RWPE1 (cell line): Measurements from ENCODE around the gene PRKCH.
A peak's percentile ranks its signal among the peaks of the same experiment; 100 is the strongest.
"Not testable (repeated sequence)": the region's sequence is repeated elsewhere in the genome, so short reads cannot be mapped to it uniquely, and the experiment has no call there.

ENCODE experiments used
- CTCF ChIA-PET: fragments of 350-600 bp; sonication (Branson Sonifier 250); formaldehyde crosslinking; extraction: SDS; loops from one replicate; lab custom pipeline; 2021; lab: Yijun Ruan, JAX
- POLR2A ChIA-PET: fragments of 400-600 bp; formaldehyde crosslinking; extraction: SDS; loops from one replicate; lab custom pipeline; 2020; ENCODE audit warnings: antibody characterized with exemption; ENCODE audit not compliant: low non-redundant PET; lab: Yijun Ruan, JAX
- DNase-seq: peaks from one replicate; pipeline ENCODE4 v3.0.0; 2012; ENCODE audit warnings: low spot score
- H3K27ac ChIP-seq: fragments of 450-650 bp; 2 replicates; pipeline ENCODE4 v1.5.1; 2017
- TF ChIP-seq, protein P1 (sequence below): fragments of 450-650 bp; conservative IDR thresholded peaks from 2 replicates; pipeline ENCODE4 v1.5.1; 2017; ENCODE audit warnings: low read depth, mild to moderate bottlenecking

The PRKCH gene

DNA sequence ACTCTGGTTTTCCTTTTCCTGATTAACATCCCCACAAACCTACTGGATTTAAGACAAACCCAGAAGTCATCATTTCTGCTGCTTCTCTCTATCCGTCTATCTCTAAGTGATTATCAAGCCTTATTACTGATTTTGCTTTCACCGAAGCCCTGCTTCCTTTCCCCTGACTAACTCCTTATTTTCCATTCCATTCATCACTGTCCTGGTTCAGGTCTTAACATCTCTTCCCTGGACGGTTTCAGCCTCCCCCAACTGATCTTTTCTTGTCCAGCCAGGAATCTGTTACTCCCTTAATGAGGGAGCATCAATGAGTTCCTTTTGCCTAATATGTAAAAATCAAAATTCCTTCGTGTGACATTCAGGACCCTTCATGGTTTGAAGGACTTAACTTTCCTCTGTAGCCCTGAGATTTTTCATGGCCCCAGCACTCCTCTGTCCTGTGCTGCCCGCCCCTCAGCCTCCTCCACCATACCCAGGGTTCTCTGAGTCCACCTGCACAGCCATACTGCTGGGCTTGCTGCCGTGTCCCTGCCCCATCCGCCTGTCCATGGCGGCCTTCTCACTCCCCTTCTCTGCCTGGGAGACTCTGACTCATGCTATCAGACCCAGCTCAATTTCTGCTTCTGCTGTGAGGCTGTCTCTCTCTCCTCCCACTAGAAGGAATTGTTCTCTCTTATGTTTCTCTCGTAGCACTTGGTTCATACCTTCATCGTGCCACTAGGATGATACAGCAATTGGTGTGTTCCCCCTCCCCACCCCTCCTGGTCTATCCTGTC, 206.1 kb downstream of the PRKCH start:
- ChIA-PET POLR2A (no interaction called here), CTCF (no interaction called here)
- TF ChIP-seq, protein P1, sequence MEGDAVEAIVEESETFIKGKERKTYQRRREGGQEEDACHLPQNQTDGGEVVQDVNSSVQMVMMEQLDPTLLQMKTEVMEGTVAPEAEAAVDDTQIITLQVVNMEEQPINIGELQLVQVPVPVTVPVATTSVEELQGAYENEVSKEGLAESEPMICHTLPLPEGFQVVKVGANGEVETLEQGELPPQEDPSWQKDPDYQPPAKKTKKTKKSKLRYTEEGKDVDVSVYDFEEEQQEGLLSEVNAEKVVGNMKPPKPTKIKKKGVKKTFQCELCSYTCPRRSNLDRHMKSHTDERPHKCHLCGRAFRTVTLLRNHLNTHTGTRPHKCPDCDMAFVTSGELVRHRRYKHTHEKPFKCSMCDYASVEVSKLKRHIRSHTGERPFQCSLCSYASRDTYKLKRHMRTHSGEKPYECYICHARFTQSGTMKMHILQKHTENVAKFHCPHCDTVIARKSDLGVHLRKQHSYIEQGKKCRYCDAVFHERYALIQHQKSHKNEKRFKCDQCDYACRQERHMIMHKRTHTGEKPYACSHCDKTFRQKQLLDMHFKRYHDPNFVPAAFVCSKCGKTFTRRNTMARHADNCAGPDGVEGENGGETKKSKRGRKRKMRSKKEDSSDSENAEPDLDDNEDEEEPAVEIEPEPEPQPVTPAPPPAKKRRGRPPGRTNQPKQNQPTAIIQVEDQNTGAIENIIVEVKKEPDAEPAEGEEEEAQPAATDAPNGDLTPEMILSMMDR = no peak
- peak overlapping the region; percentile 100 for H3K27ac ChIP-seq
- DNase-seq = no peak

DNA sequence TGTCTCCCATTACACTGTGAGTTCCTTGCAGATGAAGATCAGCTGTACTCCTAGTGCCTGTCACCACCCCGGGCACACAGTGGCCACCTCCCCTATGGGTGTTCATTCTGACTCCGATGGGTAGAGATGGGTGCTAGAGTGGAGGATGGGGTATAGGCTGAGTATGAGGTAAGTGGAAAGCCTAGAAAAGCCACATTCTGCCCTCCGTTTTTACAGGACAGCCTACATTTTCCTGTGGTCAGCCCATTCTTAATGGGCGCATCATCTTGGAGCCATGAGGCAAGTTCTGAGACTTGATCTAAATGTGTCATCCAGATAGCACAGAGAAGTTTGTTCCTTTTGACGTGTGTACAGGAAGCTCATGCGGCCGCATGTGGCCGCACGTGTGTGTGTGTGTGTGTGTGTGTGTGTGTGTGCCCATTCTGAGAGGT, 207.2 kb downstream of the PRKCH start:
- ChIA-PET CTCF (interaction anchor here (0.6 to 0.8 kb wide), 3 partner anchors 16 to 309 kb away, joined by 3 to 4 read pairs (median 3); no protein-coding TSS in a partner anchor), POLR2A (no interaction called here)
- DNase-seq = no peak
- peak overlapping the region; percentile 73 for H3K27ac ChIP-seq
- TF ChIP-seq, protein P1 = no peak

DNA sequence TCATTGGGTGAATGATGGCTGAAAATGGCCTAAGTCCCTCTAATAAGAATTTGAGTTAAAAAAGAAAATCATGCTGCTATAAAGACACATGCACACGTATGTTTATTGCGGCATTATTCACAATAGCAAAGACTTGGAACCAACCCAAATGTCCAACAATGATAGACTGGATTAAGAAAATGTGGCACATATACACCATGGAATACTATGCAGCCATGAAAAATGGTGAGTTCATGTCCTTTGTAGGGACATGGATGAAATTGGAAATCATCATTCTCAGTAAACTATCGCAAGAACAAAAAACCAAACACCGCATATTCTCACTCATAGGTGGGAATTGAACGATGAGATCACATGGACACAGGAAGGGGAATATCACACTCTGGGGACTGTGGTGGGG, 208.0 kb downstream of the PRKCH start:
- H3K27ac ChIP-seq, CTCF ChIA-PET, POLR2A ChIA-PET, DNase-seq: not testable (repeated sequence)

DNA sequence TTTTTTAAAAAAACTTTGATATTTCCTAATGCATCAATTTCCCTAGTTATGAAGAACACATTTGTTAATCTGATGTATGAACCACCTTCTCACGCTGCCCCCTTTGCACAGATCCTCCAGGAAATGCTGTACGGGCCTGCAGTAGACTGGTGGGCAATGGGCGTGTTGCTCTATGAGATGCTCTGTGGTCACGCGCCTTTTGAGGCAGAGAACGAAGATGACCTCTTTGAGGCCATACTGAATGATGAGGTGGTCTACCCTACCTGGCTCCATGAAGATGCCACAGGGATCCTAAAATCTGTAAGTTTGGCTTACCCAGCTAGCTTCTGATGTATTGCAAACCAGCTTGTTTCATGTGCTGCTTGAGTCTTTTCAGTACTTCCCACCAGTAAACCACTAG, 208.9 kb downstream of the PRKCH start:
- no peak overlapping the region for H3K27ac ChIP-seq
- POLR2A ChIA-PET = no interaction called here
- CTCF ChIA-PET = no interaction called here
- TF ChIP-seq, protein P1 = no peak
- no peak for DNase-seq

DNA sequence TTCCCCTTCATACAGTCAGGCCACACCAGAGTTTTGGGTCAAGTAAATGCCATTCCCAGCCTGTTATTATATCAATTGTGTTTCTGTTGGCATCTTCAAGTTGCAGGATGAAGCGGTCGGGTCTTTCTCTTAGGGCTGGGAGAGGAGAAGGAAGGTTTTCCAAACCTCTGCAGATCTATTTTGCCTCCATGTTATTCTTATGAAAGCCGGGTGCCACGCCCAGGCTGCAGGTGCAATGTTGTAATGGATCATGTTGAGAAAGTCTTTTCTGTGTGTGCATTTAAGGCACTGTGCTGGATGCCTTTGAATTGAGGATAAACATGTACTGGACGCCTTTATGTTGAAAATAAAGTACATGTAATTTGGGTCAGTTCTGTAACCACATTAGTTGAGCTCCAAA, 209.5 kb downstream of the PRKCH start:
- ChIA-PET POLR2A (interaction anchor here (0.5 kb wide), 1 partner anchor 28 kb away, joined by 3 read pairs; no protein-coding TSS in a partner anchor), CTCF (no interaction called here)
- H3K27ac ChIP-seq = no peak overlapping the region
- no peak for DNase-seq
- TF ChIP-seq, protein P1 = no peak

DNA sequence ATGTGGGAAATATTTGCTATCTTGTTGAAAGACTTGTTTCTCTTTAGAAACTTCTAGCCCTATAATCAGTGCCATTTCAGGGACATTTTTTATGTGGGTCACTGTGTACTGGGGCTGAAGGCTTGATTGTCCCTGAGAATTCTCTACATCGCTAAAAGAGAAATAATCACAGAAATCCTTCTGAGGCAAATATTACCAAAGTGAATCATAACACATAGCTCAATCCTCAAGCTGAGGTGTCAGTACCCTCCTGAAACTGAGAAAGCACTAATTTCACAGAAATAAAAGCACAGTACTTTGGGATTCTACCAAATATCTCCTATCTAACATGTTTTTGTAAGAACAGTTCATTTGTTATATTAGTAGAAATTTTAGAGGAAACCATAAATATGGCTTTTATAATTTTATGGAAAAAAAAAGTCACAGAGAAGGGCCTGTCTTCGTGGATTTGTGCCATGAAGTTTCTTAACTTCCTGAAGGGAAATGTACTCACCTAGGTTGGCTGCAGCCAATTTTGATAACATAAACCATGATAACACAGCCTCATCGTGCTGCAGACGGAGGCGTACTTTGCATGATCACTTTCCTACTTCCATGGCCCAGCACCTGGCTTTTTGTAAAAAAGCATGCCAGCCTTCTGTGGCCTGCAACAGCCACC, 210.2 kb downstream of the PRKCH start:
- ChIA-PET POLR2A (no interaction called here), CTCF (no interaction called here)
- H3K27ac ChIP-seq = no peak overlapping the region
- no peak for DNase-seq
- TF ChIP-seq, protein P1 = no peak

DNA sequence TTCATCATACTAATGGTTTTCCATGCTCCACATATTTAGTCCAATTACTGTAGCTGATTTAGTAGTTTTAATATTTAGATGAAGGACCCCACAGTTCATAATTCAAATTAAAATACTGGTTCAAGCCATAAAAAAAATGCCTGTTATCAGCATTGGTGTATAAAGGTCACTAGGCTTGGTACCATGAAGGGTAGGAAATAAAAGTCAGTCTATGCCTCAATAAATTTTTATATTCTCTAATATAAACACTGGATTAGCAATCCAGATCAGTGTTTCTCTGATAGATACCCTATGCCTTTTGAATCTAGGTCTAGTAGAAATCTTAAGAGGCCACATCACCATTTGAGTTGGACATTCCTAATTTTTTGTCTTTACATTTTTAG, 210.7 kb downstream of the PRKCH start:
- ChIA-PET POLR2A (no interaction called here), CTCF (no interaction called here)
- no peak for DNase-seq
- TF ChIP-seq, protein P1 = no peak
- no peak overlapping the region for H3K27ac ChIP-seq
